ENCODE results near the gene SEC14L2. TPM values are rescaled to one million over a fixed set of nuclear protein-coding genes. Genes with fewer than 3 reads are reported as not detected.

Gene SEC14L2
- total and polyA plus RNA-seq, 10 of the 15 experiments (the other 5 are each of a cell fraction or from before 2014, with no cell fraction given): 0.08 to 4.0 (median 0.48) TPM

GRCh38 chr22:30390974-30391691 lies 5.7 kb upstream of the SEC14L2 start (continued):
- TF ChIP-seq SUPT20H (IDR thresholded peaks at IDR 0.05; ENCODE audit: borderline replicate concordance, control insufficient read depth, low read depth, low read length) (no peak), SMARCA5 (IDR thresholded peaks at IDR 0.05) (peak; percentile 83), HDGF (IDR thresholded peaks at IDR 0.05) (no peak), BHLHE40 (IDR thresholded peaks at IDR 0.05; ENCODE audit: borderline replicate concordance in 1 of 2, low read depth in 2 of 2, low read length in 1 of 2) (peak in 1 of 2 experiments; percentile 20; a peak in 1 of 4 replicates), ZNF217 (IDR thresholded peaks at IDR 0.05) (no peak), SP1 (IDR thresholded peaks at IDR 0.05; ENCODE audit: low read depth, low read length) (peak; percentile 14), RB1 (IDR thresholded peaks at IDR 0.05; ENCODE audit: borderline replicate concordance) (peak; percentile 92; the same call in 1 of the 2 replicates), SPI1 (IDR thresholded peaks at IDR 0.05; ENCODE audit: borderline replicate concordance, insufficient read depth, low read depth, low read length) (peak; percentile 23; the same call in 1 of the 2 replicates), ZBTB33 (IDR thresholded peaks at IDR 0.05) (no peak), MEF2A (IDR thresholded peaks at IDR 0.05; ENCODE audit: insufficient read depth, low read depth, low read length) (no peak), TBL1XR1 (IDR thresholded peaks at IDR 0.05; ENCODE audit: low read depth, low read length) (no peak), RELA (IDR thresholded peaks at IDR 0.05; ENCODE audit: borderline replicate concordance, partially characterized antibody) (no peak), SREBF1 (IDR thresholded peaks at IDR 0.05; ENCODE audit: low read length) (no peak), IKZF2 (IDR thresholded peaks at IDR 0.05) (0 out of 4 replicates have a peak, but pooled peaks have one; percentile 19 to 29), ZNF384 (IDR thresholded peaks at IDR 0.05; ENCODE audit: borderline replicate concordance, low read depth, low read length) (no peak)

Data from GM12878 (cell line).